Measurements from ENCODE around the gene HBE1.
"Not testable (repeated sequence)": the region's sequence is repeated elsewhere in the genome, so short reads cannot be mapped to it uniquely, and the experiment has no call there.

HBE1 gene

DNA sequence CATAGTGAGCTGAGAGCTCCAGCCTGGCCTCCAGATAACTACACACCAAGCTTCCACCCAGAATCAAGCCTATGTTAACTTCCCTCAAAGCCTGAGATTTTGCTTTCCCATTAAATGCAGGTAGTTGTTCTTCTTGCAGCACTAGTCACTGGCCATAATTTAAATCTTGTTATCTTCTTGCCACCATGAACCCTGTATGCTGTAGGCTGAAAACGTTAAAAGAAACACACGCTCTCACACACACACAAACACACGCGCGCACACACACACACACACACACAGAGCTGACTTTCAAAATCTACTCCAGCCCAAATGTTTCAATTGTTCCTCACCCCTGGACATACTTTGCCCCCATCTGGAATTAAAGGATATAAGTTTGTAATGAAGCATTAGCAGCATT is 16.3 kb downstream of the HBE1 start:
- DNase-seq (ENCODE audit: low spot score) = not testable (repeated sequence)

DNA sequence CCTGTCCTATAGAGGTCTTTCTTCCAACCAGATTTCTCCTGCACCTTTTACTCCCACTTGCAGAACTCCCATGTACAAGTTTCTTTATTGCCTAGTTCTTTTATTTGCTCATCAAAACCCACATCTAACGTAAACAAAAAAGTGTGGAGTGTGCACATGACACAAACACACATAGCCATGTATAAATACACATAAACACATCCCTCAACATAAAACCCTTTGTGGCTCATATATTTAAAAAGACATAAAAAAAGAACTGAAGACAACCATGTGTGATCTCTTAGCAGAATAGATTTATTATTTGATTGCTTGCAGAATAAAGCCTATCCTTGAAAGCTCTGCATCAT is 16.9 kb downstream of the HBE1 start:
- no peak for DNase-seq (ENCODE audit: low spot score)

DNA sequence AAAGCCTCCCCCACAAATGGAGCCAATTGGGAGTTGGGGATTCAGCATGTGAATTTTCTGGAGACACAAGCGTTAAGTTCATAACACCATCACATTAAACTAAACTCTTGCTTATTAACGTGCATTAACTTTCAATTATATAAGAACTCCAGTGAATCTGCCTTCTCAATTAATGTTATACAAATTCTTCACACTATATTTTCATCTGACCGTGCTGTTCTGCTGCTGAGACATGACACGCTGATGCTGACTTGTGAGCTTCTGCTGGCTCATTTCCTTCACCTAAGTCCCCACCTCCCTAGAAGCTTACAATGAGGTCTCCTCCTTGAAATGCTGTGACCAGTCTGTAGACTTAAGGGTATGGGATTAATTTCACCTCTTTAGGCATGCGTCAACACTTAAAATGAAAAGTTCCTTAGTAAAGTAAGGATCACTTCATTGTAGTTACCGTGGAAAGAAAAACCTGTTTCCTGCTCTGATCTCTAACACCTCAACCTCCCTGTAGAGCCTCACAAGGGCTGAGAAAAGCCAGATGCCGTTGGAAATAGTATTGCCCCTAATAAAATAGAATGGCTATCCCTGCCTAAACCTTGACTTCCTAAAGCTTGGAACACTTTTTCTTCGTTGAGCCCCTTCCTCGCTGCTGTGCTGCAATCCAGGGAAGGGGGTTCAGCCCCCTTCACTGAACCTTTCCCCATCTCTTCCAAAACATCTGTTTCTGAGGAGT is 17.4 kb downstream of the HBE1 start:
- no peak for DNase-seq (ENCODE audit: low spot score)

DNA sequence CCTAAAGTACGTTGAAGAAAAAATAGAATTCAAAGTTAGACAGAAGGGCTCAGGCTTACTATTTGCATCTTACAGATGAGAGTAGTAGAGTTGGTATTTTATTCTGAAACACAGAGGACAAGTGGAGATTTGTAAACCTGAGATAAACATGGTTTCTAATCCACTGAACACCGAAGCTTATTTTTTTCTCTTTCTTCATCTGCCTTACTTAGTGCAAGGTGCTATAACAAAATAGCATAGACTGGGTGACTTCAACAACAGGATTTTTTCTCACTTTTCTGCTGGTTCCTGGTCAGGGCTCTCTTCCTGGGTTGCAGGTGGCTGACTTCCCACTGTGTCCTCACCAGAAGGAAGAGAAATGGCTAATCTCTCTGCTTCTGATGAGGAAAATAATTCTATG is 18.0 kb downstream of the HBE1 start:
- no peak for DNase-seq (ENCODE audit: low spot score)

DNA sequence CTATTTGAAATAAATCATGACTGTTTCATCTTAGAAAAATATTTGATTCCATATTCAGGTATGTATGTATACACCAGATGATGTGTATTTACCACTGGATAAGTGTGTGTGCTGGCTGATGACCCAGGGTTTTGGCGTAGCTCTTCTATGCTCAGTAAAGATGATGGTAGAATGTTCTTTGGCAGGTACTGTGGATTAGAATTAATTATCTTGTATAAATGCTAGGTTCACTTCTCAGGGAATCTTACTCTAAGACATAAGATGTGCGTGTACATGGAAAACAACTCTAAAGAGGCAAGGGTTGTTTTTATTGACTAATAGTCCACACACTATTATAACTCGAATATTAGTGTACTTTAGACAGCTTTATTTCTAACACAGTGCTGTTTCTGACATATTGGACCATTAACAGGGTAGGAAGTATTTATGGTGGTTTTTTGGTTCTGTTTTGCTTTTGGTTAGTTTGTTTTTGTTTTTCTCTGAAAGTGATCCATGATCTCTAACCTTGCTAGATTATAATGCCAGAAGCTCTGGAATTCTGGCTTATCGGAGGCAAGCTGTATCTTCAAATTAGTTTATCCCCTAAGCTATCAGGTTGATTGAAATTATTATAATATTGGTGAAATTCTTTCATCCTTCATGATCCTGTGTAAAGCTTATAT is 19.1 kb downstream of the HBE1 start:
- no peak for DNase-seq (ENCODE audit: low spot score)

DNA sequence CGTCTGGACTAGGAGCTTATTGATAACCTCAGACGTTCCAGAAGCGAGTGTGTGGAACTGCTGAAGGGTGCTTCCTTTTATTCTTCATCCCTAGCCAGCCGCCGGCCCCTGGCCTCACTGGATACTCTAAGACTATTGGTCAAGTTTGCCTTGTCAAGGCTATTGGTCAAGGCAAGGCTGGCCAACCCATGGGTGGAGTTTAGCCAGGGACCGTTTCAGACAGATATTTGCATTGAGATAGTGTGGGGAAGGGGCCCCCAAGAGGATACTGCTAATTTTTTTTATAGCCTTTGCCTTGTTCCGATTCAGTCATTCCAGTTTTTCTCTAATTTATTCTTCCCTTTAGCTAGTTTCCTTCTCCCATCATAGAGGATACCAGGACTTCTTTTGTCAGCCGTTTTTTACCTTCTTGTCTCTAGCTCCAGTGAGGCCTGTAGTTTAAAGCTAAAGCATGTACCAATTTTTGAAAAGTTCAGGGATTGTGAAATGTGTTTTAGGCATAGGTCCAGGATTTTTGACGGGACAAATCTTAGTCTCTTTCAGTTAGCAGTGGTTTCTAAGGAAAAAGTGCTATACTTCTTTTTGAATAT is 19.8 kb downstream of the HBE1 start, which contains the start of gene HBG1:
Gene HBG1 (minus strand): TSS at position 51 of the 590 bp plus-strand sequence. CDS start 53 bp downstream, outside the sequence.
- DNase-seq (ENCODE audit: low spot score) = not testable (repeated sequence)

DNA sequence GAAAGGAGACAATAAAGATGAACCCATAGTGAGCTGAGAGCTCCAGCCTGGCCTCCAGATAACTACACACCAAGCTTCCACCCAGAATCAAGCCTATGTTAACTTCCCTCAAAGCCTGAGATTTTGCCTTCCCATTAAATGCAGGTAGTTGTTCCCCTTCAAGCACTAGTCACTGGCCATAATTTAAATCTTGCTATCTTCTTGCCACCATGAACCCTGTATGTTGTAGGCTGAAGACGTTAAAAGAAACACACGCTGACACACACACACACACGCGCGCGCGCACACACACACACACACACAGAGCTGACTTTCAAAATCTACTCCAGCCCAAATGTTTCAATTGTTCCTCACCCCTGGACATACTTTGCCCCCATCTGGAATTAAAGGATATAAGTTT is 21.2 kb downstream of the HBE1 start:
- DNase-seq (ENCODE audit: low spot score) = not testable (repeated sequence)

DNA sequence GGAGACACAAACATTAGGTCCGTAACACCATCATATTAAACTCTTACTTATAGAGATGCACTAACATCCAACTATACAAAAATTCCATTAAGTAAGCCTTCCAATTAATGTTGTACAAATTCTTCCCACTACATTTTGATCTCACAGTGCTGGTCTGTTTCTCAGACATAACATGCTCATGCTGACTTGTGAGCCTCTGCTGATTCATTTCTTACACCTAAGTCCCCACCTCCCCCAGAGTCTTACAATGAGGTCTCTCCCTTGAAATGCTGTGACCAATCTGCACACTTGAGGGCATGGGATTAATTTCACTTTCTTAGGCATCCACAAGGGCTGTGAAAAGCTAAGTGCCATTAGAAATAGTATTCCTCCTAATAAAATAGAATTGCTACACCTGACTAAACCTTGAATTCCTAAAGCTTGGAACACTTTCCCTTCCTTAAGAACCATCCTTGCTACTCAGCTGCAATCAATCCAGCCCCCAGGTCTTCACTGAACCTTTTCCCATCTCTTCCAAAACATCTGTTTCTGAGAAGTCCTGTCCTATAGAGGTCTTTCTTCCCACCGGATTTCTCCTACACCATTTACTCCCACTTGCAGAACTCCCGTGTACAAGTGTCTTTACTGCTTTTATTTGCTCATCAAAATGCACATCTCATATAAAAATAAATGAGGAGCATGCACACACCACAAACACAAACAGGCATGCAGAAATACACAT is 22.1 kb downstream of the HBE1 start:
- no peak for DNase-seq (ENCODE audit: low spot score)

DNA sequence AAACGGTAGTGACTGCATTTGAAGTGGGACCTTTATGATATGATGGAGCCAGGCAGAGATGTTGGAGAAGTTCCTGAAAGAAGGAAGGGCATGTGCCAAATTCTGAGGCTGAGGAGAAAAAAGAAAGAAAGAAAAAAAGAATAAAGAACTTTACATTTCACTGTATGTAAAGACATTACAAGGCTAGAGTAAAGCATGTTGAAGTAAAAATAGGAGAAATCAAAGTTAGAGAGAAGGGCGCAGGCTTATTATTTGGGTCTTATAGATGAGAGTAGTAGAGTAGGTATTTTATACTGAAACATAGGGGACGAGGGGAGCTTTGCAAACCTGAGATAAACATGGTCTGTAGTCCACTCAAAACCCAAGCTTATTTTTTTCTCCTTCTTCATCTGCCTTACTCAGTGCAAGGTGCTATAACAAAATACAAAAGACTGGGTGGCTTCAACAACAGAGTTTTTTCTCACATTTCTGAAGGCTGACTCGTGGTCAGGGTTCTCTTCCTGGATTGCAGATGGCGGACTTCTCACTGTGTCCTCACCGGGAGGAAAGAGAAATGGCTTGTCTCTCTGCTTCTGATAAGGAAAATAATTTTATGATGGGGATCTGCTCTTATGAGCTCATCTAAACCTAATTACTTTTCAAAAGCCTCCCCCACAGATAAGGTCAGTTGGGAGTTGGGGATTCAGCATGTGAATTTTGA is 22.8 kb downstream of the HBE1 start:
- no peak for DNase-seq (ENCODE audit: low spot score)

DNA sequence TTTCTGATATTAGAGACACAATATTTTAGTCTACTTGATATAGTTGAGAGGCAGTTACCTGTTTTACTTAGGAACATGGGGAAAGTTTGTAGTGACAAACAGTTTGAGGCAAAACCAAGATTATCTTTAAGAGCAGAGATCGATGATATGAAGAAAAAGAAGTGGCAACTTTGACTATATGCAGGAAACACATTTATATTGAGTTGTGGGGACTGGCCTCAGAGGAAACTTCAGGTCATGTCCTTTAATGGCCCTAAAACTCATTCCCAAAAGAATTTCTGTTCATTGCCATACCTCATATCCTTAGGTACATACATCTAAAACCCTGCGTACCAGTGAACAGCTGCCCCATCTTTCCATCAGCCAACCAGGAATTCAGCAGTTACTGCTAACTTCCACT is 24.6 kb downstream of the HBE1 start:
- DNase-seq (ENCODE audit: low spot score) = no peak

DNA sequence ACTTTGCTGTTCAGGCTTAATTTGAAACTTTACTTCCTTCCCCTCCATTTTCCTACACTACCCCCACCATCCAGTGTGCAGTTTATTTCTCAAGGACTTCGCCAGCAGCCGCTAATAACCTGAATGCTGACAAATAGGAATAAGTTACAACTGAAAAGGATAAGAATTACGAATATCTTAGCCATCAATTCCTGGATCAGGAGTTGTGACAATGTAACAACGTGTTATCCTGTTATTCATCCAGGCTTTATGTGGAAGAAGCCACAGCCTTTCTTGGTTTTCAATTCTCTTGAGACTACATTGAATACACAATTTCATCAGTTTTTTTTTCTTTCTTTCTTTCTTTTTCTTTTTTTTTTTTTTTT is 25.9 kb downstream of the HBE1 start:
- DNase-seq (ENCODE audit: low spot score) = no peak

DNA sequence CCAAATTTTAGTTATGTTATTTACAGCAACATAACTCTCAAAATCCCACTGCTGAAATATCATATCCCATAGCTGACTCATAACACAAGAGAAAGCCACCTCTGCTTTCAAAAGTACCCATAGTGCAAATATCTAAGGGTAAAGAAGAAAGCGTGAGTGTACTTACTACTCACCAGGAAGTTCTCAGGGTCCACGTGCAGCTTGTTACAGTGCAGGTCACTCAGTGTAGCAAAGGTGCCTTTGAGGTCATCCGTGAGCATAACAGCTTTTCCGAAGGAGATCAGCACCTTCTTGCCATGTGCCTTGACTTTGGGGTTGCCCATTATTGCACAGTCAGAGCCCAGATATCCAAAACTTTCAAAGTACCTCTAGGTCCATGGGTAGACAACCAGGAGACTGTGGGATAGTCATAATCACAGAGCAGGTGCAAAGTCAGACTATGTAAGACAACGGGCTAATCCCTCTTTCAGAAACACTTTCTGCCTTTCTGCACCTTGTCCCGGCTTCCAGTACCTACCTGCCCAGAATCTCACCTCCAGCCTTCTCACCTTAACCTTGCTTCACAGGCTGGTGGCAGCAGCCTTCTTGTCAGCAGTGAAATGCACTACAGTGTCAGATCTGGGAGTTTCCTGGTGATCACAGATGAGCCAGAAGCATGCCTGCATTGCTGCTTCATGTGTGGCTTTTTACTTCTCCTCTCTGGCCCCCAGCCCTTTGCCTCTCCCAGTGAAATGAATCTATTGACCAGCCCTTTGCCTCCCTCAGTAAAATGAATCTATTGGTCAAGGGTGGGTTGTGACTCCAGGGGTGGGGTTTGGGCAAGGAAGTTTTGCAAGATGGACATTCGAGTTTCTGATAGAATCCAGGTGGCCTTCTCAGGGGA is 26.6 kb downstream of the HBE1 start:
- no peak for DNase-seq (ENCODE audit: low spot score)

DNA sequence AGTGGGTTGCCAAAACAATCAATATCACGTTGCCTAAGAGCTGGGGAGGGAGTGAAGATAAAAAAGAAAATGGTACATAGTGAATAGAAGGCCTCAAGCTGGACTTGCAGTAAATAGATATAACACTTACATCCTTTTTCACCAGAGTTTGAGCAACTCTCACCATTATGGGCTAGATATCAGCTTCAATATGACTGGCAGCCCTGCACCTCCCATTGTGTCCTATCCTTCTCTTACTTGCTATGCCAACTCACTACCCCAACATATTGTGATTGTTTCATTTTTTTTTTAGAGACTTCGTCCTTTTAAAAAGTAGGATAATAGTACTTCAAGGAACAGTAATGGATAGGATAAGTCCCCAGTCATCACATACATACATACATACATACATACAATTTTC is 27.5 kb downstream of the HBE1 start:
- no peak for DNase-seq (ENCODE audit: low spot score)

DNA sequence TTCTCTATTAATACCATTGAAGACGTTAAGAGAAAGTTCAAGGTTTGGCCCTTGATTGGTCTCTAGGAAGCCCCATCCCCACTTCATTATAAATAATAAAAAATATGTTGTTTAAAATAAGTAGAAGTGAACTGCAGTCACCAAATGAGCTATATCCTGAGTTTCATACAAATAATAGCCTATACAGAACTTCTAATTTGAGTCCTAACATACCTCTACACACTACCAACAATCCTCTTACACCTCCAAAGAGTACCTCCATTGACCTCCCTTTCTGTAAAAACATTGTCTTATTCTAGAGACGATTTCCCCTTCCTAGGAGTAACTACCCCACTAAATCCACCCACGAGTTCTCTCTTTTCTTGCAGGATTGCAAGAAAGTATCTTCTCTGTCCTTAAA is 28.3 kb downstream of the HBE1 start:
- no peak for DNase-seq (ENCODE audit: low spot score)

DNA sequence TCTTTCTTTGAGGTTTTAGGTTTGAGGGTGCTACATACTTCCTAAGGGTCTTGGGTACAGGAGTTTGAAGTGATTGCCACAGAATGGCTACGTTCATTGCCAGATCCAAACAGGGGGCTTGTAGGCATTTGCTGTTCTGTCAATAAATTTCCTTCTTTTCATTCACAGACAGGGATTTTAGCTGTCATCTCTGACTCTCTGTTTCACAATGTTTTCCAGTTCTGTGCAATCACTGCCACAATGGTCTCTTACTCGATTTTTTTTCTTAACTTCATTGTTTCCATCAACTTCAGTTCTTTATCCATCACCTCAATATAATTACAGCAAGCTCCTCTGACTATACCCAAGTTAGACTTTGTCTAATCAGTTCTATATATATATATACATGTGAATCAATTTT is 29.3 kb downstream of the HBE1 start:
- DNase-seq (ENCODE audit: low spot score) = no peak

DNA sequence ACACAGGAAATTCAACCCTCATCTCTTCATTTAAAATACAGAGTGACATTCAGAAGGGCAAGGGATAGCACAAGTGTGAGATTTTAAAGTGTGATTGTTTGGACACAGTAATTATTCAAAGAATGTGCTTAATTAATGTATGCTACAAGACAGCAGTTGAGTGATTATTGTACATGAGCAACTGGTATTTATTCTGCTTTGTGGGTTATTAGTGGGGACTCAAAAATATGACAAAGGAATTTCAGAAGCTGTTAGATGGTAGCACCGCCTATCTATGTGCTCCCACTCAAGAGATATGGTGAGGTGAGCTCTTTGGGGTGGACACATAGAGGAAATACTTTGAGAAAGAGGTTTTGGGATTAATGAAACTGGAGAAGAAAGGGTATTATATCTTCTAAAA is 29.7 kb downstream of the HBE1 start:
- no peak for DNase-seq (ENCODE audit: low spot score)

DNA sequence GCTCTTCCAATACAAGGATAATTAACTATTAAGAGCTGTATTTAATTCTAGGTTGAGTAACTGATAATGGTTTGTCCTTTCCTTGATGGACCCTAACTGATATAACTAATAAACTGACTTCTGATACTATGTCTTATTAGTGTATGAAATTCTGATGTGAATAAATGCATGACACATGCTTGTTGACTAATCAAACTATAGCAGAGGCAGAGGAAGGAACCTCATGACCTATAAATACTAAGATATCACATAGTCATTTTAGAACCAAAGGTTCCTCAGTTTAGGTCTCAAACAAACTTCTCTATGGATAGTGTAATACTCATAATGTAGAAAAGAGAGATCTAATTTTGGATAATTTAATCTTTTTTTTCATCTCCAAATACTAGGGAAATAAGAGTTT is 30.7 kb downstream of the HBE1 start:
- DNase-seq (ENCODE audit: low spot score) = no peak

DNA sequence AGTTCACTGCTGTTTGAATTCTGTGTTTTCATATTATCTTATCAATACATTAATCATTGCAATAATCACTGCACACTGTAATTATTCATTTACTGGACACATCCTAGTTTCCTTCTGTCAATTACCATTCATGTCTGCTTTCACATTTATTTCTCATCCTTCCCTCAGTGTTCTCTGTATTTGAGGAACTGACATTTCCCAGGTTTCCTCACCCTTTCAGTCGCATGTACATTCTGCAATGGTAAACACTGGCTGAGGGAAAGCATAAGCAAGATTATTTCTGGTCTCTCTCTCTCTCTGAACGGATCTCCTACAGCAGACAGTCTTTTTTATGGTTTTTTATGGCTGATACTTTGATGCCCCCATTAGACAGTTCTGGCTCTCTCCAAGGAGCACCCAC is 31.3 kb downstream of the HBE1 start:
- DNase-seq (ENCODE audit: low spot score) = no peak

DNA sequence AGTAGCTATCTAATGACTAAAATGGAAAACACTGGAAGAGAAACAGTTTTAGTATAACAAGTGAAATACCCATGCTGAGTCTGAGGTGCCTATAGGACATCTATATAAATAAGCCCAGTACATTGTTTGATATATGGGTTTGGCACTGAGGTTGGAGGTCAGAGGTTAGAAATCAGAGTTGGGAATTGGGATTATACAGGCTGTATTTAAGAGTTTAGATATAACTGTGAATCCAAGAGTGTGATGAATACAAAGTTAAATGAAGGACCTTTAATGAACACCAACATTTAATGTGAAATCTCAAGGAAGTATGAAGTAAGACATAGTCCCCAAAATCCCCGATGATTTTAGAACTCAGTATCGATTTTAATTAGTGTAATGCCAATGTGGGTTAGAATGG is 32.3 kb downstream of the HBE1 start:
- DNase-seq (ENCODE audit: low spot score) = no peak

DNA sequence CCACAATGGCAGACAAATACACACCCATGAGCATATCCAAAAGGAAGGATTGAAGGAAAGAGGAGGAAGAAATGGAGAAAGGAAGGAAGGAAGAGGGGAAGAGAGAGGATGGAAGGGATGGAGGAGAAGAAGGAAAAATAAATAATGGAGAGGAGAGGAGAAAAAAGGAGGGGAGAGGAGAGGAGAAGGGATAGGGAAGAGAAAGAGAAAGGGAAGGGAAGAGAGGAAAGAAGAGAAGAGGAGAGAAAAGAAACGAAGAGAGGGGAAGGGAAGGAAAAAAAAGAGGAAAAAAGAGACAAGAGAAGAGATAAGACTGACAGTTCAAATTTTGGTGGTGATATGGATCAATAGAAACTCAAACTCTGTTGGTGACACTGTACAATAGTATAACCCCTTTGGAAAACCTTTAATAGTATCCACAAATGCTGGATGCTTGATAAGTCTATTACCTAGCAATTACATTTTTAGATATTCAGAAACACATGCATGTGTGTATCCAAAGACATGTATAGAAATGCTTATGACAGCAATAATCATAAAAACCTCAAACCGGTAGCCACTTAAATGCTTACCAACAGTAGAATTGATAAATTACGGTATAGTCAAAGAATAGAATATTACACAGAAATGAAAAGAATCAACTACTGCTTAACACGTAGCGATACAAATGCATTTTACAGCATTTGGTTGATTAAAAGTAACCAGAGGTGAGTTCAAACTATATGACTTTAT is 34.2 kb downstream of the HBE1 start:
- DNase-seq (ENCODE audit: low spot score) = no peak

DNA sequence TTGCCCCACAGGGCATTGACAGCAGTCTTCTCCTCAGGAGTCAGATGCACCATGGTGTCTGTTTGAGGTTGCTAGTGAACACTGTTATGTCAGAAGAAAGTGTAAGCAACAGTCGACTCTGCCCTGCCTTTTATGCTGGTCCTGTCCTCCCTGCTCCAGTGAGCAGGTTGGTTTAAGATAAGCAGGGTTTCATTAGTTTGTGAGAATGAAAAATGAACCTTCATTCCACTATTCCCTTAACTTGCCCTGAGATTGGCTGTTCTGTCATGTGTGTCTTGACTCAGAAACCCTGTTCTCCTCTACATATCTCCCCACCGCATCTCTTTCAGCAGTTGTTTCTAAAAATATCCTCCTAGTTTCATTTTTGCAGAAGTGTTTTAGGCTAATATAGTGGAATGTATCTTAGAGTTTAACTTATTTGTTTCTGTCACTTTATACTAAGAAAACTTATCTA is 35.3 kb downstream of the HBE1 start, which contains the start of gene HBD:
Gene HBD (minus strand): TSS at position 103 of the 454 bp plus-strand sequence. CDS start 50 bp downstream, at position 53.
- no peak for DNase-seq (ENCODE audit: low spot score)
